ENCODE measurements around the gene UBP1.

DNA sequence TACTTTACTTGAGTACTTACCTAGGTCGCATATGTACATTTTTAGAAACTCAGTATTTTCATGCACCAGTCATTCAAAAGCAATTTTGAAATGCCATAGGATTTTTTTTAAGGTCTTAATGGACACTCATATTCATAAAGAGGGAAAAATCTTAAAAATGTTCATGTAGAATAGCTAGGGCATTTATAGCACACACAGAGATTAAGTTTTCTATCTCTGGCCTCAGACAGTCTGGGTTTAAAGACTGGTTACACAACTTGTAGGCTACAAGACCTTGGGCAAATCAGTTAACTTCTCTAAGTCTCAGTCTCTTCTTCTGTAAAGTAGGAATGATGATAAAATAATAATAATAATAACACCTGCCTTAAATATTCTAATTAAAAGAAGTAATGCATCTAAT lies 48.5 kb upstream of the UBP1 start:
- TF ChIP-seq CTCF (IDR thresholded peaks at IDR 0.05; ENCODE audit: low read length) (no peak), EZH2 (IDR thresholded peaks at IDR 0.05; ENCODE audit: borderline replicate concordance, low read length) (no peak)
